COLO668 (cell line): ENCODE results near the gene DDX54.
"Not testable (repeated sequence)": the region's sequence is repeated elsewhere in the genome, so short reads cannot be mapped to it uniquely, and the experiment has no call there.

Experiments
- DNase-seq: peaks from one replicate; lab custom pipeline; 2025; ENCODE audit not compliant: unreplicated experiment; lab: John Stamatoyannopoulos, UW

Gene DDX54

DNA sequence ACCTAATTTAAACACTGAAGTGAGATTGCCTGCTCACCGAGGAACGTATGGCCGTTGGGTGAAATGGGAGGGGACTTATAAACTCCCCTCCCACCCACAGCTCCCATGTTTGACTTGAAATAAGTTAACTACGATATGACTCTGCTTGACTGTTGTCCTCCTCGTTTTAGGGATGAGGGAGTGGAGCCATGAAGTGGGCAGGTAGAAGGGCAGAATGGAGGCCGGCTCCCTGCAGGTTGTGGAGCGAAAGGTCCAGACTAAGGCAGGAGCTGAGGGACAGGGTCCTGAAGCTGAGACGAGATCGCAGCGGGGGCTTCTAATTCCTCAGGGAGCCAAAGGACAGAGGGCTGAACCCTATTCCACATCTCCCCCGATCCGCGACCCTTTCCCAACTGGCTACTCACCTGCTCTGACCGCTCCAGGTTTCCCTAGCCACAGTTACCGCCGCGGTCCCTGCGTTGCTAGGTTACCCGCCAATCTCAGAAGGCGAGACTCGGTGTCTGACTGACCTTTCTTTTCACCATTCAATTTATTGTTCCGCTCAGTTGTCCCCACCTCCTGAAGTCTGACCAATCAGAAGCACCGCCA lies 35.4 kb upstream of the DDX54 start:
- no peak for DNase-seq

DNA sequence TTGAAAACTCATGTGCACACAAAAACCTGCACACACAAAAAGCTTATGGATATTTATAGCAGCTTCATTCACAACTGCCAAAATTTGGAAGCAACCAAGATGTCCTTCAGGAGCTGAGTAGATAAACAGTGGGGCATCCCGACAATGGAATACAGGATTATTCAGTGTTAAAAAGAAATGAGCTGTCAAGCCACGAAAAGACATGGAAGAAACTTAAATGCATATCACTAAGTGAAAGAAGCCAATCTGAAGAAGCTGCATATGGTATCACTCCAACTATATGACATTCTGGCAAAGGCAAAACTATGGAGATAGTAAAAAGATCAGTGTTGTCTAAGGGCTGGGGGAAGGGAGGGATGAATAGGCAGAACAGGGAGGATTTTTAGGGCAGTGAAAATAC lies 30.7 kb upstream of the DDX54 start:
- no peak for DNase-seq

DNA sequence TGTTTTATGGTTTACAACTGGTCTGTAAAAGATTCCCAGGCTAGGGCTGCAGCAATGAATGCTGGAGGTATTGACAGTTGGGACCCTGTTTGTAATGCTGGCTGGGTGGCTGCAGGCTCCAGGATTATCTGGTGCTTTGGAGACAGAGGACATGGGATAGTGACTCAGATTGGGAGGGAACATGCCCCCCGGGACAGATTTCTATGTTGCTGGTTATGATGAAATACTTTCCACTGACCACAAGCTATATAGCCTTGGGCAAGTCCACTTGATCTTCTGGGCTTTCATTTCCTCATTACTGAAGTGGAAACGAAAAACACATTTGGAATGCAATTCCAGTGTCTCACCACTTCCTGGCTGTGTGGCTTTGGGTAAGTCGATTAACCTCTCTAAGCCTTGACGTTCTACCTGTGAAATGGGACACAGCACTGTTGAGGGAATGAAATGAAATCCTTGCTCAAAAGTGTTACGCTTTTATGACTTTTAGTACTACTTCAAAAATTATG lies 29.7 kb upstream of the DDX54 start:
- no peak for DNase-seq

DNA sequence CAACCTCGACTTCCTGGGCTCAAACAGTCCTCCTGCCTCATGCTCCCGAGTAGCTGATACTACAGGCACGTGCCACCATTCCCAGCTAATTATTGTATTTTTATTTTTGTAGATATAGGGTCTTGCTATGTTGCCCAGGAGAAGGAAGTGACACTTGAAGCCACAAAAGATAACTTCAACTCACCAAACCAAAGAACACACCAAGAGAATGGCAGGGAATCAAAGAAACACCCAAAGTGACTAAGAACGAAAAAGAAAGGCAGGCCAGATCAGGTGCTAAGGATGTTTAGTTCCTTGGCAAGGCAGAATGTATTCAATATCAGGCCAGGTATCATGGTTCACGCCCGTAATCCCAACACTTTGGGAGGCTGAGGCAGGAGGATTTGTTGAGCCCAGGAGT lies 25.9 kb upstream of the DDX54 start:
- no peak for DNase-seq

DNA sequence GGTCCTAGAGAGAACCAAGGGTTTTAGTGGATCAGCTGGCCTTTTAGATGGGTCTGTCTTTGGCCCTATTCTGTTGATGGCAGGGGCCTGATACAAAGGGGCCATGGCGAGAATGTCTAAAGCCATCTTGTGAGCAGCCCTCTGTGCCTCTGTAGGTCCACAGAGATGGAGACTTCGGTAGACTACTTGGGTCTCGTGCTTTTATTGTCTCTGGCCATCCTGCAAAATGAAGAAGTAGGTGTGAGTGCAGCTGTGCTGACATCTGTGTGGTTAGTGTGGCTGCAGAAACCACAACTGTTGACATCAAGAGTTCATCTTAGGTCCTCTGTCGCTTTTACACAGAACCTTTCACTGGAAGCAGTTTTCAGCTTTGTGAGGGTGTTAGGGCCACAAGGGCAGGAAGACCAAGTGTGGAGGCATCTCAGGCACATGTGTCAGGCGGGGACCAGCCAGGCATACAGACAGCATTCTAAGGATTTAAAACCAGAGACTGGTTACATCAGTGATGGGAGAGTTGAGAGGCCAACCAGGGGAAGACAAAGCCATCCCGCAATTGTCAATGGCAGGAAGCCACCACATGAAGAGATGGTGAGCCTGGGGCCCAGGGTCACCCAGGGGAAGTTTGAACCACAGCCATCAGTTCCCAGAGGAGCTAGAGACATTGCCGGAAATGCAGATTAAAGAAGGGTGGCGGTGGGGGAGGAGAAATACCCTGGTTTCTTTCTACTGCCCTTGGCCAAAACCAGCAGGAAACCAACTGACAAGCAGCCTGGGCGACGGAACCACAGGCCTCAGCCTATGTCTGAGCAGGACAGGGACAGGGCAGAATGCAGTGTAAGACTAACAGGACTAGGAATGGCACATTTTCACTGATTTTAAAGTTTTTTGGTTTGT lies 23.0 kb upstream of the DDX54 start:
- no peak for DNase-seq

DNA sequence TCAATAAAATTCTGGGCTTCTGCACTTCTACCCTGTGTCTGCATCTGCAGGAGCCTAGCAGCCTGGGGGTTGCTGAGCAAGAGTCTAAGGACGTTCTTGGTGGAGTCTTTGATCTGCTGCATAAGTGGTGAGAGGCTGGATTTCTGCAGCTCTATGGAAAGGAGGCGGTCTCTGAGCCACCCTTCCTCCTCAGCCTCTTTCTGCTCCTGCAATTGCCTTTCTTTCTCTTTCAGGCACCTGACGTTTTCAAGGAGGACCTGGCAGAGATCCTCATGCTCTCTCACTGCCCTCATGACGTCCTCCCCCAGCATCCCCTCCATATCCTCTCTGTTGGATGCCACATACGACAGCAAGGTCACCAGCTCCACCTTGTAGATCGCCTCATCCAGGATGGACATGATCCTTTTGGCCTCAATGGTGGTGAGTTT lies 22.3 kb upstream of the DDX54 start:
- no peak for DNase-seq

DNA sequence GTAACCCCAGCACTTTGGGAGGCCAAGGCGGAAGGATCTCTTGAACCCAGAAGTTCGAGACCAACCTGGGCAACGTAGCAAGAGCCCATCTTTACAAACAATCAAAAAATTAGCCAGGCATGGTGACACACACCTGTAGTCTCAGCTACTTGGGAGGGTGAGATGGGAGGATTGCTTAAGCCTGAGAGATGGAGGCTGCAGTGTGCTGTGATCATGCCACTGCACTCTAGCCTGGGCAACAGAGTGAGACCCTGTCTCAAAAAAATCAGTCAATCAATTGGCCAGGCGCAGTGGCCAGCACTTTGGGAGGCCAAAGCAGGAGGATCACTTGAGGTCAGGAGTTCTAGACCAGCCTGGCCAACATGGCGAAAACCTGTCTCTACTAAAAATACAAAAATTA lies 21.5 kb upstream of the DDX54 start:
- DNase-seq: not testable (repeated sequence)

DNA sequence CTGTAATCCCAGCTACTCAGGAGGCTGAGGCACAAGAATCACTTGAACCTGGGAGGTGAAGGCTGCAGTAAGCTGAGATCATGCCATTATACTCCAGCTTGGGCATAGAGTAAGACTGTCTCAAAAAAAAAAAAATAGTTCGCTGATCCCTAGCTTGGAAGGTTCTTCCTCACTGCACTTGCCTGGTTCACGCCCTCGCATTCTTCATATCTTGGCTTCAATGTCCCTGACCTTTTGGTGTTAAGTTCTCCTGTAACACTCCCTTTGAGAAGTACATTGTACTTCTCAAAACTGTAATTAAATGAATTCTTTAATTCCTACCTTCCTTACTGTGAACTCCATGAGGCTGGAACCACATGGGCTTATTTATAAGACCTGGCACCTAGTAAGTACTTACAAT lies 19.5 kb upstream of the DDX54 start:
- no peak for DNase-seq

DNA sequence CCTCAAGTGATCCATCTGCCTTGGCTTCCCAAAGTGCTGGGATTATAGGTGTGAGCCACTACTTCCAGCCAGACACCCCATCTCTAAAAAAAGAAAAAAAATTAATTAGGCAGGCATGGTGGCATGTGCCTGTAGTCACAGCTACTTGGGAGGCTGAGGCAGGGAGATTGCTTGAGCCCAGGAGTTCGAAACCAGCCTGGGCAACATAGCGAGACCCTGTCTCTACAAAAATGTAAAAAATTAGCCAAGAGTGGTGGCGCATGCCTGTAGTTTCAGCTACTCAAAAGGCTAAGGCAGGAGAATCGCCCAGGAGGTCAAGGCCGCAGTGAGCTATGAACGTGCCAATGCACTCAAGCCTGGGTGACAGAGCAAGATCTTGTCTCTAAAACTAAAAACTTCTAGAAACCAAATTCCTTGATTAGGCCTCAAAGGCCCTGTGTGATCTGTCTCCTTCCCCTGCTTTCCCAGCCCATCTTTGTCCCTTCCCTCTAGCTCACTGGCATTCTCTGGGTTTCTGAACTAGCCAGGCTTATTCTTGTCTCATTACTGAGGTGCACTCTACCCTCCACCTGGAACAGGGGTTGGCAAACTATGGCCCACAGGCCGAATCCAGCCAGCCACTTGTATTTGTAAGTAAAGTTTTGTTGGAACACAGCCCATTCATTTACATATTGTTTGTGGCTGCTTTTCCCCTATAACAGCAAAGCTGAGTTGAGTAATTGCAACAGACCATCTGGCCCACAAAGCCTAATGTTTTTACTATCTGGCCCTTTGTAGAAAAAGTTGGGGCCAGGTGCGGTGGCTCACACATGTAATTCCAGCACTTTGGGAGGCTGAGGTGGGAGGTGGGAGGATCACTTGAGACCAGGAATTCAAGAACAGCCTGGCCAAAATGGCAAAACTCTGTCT lies 18.8 kb upstream of the DDX54 start:
- DNase-seq: no peak

DNA sequence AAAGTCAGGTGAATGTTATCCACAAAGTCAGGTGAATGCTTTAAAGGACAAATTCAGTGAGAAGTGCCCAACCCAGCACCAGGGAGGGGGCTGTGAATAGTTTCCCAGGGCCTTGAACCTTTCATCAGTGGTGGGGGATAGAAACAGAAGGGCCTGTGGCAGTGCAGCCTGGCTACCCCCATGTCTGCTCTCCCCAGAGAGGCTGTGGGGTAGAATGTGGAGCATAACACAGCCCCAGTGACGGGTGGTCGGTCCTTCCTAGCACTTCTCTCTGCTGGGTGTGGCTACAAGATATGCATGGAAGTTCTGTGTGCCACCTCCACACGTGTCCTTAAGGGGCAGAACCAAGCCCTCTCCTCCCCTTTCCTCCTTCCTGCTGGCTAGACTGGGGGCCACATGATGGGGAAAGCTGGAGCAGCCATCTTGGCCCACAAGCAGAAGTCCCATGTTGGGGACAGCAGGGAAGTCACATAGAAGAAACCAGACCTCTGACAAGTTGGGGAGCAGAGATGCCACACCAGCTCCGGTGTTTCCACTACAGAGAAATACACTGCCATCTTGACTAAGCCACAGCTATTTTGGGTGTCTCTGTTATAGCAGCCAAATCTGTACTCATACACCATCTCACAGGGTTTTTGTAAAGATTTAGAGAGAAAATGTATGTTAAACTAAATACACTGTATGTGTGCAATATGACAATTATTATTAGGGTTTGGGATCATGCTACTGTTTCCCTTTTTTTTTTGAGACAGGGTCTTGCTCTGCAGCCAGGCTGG lies 17.2 kb upstream of the DDX54 start:
- no peak for DNase-seq

DNA sequence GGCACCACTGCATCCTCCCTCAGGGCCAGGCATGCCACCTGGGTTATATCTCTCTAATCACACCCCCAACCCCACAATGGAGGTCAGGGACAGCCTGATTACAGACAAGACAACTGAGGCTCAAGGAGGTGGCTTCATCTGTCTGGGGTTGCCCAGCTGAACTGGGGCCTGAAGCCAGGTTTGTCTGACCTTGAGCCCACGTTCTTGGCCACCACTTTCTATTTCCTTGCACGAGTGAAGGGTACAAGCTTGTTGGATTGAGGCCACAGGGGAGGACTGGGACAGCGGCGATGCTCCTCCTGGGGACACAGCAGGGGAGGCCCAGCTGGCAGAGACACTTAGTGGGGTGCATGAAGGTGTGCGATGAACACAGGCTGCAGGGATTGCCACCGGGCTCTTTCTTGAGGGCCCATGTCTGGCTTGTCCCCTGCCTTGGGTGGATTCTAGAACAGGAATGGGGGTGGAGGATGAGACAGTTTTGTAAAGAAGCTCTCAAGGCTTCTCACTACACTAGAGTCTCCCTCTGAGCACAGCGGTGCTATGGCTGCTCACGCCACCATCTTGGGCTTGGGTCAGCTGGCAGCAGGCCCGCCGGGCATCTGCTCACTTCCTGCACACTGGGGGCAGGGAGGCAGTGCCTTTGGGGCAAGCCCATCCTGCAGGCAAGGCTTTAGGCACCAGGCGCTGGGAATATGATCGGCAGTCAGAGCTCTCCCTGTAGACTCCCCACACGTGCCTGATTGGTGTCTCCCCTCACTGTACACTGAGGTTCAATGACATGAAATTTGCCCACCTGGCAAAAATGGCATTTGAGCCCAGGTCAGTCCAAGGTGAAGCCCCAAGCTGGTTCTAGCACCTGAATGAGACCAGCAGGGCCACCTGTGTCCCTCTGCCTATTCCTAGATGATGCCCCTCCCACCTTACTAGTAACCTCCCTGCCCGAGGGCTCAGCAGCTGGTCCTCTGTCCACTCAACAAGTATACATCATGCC lies 16.2 kb upstream of the DDX54 start:
- no peak for DNase-seq

DNA sequence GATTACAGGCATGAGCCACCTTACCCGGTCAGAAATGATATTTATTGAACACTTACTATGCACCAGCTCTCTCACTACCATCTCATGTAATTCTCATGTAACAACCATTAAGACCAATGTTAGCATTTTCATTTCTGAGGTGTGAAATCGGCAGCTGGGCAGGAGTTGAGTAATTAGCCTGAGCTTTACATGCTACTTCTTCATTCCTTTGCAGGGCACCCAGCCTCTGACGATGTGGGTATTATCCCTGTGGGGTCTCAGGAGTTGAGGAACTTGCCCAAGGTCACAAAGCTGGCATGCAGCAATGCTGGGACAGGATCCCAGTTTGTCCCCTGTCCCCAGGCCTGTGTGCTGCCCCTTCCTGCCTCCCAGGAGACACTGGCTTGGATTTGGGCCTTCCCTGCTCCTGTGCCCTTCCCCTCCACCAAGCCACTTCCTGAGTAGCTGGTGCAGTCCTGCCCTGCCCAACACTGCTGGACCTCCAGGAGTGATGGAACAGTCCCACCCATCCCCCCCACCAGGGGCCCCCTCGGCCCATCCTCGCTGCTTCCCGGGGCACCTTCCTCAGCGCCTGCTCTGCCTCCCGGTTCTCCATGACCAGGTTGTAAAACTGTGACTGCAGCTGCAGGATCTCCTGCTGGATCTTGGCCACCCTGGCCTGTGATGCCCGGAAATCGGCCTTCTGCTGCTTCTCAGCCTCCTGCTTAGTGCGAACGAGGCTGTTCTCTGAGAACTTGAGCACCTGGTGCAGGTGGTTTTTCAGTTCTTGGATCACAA lies 14.9 kb upstream of the DDX54 start:
- DNase-seq: no peak

DNA sequence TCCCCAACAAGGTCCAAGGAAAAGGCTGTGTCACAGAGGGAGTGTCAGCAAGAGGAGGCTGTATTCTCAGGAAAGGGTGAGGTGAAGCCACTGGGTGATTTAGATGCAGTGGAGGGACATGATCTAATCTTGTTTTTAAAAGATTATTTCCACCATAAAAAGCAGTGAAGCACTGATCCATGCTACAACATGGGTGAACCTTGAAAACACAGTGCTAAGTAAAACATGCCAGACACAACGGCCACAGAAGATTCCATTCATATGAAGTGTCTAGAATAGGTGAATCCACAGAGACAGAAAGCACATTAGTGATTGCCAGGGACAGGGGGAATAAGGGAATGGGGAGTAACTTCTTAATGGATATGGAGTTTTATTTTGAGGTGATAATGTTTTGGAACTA lies 13.0 kb upstream of the DDX54 start:
- DNase-seq: no peak

DNA sequence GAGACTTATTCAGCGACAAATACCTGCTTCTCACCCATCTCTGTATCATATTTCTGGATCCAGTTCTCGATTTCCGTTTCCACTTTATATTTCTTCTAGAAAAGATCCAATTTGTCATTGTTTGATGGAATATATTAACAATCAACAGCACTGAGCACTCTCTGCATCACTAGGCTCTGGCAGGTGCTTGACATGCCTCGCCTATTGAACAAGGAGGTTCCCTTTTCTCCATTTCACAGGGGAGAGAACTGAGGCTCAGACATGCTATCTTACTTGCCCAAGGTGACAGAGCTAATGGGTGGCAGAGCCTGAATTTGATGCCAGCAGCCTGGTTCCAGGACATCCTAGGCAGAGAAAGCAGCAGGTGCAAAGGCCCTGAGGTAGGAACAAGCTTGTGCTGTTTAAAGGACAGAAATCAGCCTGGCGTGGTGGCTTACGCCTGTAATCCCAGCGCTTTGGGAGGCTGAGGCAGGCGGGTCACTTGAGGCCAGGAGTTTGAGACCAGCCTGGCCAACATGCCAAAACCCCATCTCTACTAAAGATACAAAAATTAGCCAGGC lies 12.3 kb upstream of the DDX54 start:
- no peak for DNase-seq

DNA sequence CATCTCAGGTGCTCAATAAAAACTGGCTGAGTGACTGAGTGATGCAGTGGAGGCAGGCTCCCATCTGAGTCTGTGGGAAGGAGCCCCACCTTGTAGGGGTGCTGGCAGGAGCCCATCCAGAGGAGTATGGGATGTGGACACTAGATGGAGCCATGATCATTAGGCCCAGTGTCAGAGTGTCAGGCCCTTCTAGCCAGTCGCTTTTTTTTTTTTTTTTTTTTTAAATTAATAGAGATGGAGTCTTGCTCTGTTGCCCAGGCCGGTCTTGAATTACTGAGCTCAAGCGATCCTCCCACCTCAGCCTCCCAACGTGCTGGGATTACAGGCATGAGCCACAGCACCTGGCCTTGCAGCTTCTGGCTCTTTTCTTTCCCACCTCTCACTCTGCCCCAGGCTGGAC lies 11.7 kb upstream of the DDX54 start:
- peak; percentile 62 for DNase-seq

DNA sequence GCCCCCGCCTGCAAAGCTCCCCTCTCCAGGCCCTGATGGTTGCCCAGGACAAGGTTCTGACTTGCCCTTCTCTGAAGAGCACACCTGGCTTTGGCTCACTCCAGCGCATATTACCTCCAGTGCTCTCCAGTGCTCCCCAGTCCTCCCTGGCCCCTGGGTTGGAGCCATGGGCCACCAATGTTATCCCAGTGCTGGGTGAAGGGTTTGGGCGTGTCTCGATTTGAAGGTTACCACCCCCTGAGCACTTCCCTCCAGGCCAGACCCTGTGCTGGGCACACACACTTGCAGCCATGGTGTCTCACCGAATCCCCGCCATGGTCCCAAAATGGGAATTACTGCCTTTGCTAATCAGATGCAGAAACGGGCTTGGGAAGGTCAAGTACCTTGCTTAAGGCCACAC lies 11.3 kb upstream of the DDX54 start:
- DNase-seq: no peak

DNA sequence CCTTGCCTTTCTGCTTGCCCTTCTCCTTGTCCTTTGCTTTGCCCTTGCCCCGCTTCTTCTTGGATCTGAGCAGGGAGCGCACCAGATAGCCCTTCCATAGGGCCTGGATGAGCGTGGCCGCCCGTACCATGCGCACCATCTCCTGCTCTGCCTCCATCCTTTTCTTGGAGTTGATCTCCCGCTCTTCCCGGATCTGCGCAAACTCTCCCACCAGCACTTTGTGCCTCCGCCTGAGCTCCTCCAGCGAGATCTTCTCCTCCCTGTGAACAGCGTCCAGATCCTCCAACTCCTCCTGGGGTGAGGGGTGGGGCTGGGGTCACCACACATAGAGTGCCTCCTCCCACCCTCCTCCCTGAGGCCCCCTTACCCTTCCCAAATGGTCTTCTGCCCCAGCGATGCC lies 10.3 kb upstream of the DDX54 start:
- no peak for DNase-seq

DNA sequence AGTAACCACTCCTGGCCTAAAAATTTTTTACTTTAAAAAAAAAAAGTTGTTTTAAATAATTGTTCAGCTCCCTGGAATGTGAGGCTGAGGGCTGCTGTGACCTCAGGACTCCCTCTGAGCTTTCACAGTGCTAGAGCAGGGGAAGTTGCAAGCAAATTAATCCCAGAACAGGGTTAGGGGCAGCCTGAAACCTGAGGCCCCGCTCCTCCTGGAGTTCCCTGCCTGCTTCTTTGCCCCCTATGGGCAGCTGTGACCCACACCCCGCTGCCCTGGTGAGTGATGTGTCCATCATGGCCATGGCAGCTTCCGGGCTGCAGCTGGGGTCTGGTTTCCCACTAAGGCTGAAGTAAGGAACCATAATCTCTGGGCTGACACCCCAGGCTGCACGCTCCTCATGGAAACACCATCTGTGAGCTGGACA lies 9.7 kb upstream of the DDX54 start:
- no peak for DNase-seq
